Activated CD4-positive, alpha-beta memory T cell treated with anti-CD3 and anti-CD28 coated beads for 36 hours (primary cell): ENCODE results near the gene LRRC37A3. TPM values are rescaled to one million over a fixed set of nuclear protein-coding genes. Genes with fewer than 3 reads are reported as not detected.
"Not testable (repeated sequence)": the region's sequence is repeated elsewhere in the genome, so short reads cannot be mapped to it uniquely, and the experiment has no call there.

ENCODE experiments used
- CTCF ChIA-PET: fragments of 350-600 bp; sonication (Branson Sonifier 250); formaldehyde crosslinking; loops from one replicate; lab custom pipeline; 2021; ENCODE audit warnings: antibody characterized with exemption, inconsistent platforms; lab: Charles Lee
- POLR2A ChIA-PET: fragments of 350-600 bp; sonication (Branson Sonifier 250); formaldehyde crosslinking; loops from one replicate; lab custom pipeline; 2021; ENCODE audit warnings: antibody characterized with exemption; lab: Charles Lee
- DNase-seq: peaks from one replicate; pipeline ENCODE4 v3.0.0-alpha.2; 2020
- H3K27ac Mint-ChIP-seq: one replicate; pipeline ENCODE4 v1.8.0; 2021; ENCODE audit warnings: mixed read lengths
- H3K27me3 Mint-ChIP-seq: one replicate; pipeline ENCODE4 v1.8.0; 2021; ENCODE audit warnings: mixed read lengths
- H3K36me3 Mint-ChIP-seq: one replicate; pipeline ENCODE4 v1.8.0; 2021; ENCODE audit warnings: mixed read lengths
- H3K4me1 Mint-ChIP-seq: one replicate; pipeline ENCODE4 v1.8.0; 2021; ENCODE audit warnings: low read depth, mixed read lengths
- H3K4me3 Mint-ChIP-seq: one replicate; pipeline ENCODE4 v1.8.0; 2021; ENCODE audit warnings: mild to moderate bottlenecking, mixed read lengths
- H3K9me3 Mint-ChIP-seq: one replicate; pipeline ENCODE4 v1.8.0; 2021; ENCODE audit warnings: mixed read lengths
- intact Hi-C: fragments of 100-400 bp; cut with micrococcal nuclease; formaldehyde crosslinking; loops from one replicate; pipeline ENCODE4 v1.15.1; 2023
- total RNA-seq, 2 experiments: library from RNA; stranded (reverse); gene quantifications; one replicate each; pipeline ENCODE4 v1.2.3, GENCODE V29; 2021

The LRRC37A3 gene
- total RNA-seq, 2 experiments from 2014 or later, result 6.9 to 8.5 TPM

DNA sequence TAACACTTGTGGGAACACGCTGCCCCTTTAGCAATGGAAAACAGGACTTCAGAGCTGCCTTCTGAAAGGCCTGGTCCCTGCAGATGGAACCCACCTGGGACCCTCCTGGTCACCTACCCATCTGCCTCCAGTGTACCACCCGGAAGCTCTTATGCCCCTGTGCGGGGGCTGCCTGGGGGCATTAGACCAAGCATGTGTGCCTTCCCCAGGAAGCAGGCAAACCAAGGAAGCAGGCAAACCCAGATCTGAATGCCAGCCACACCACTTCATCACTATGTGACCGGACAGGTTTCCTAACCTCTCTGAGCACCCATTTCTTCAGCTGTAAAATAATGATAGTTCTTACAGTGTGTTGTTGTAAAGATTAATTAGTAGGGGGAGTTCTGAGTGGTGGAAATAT is 20.8 kb upstream of the LRRC37A3 start:
- no peak for DNase-seq
- Mint-ChIP-seq H3K9me3 (no peaks in the 10 kb centered on the region), H3K27me3 (no peaks in the 10 kb centered on the region), H3K36me3 (no peaks in the 10 kb centered on the region), H3K4me1 (peaks cover 8% of the 10 kb centered on the region), H3K4me3 (no peak overlapping the region), H3K27ac (no peak overlapping the region)
- ChIA-PET CTCF (interaction anchor here (0.6 to 1.8 kb wide), 7 partner anchors 12 to 571 kb away, joined by 3 to 5 read pairs (median 4); no protein-coding TSS in a partner anchor), POLR2A (no interaction called here)
- intact Hi-C loops, result no loop called here

DNA sequence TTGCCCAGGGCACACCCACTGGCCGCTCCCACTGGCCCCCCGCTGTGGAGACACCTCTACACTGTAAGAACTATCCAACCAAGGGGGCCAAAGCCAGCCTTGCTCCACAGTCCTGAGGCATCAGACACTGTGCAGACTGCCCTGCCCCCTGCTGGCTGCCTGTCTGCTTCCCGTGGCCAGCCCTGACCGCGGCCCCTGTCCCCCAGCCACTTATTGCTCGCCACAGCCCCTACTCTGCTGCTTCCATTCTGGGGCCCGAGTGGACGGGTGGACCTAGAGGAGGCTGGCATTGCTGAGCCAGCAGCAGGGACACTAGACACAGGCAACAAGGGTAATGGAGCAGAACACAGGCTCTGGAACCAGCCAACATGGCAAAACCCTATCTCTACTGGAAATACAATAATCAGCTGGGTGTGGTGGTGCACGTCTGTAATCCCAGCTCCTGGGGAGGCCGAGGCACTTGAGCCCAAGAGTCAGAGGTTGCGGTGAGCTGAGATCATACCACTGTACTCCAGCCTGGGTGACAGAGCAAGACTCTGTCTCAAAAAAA is 19.7 kb upstream of the LRRC37A3 start:
- no peaks in the 10 kb centered on the region for H3K9me3 Mint-ChIP-seq
- no peaks in the 10 kb centered on the region for H3K36me3 Mint-ChIP-seq
- ChIA-PET POLR2A (interaction anchor here (0.6 to 1.3 kb wide), 2 partner anchors 13 to 16 kb away, joined by 3 read pairs; no protein-coding TSS in a partner anchor), CTCF (interaction anchor here (0.6 to 1.8 kb wide), 14 partner anchors 11 to 259 kb away, joined by 3 to 10 read pairs (median 4); partner anchors contain the start of gene LRRC37A3)
- H3K4me1 Mint-ChIP-seq, result peaks cover 8% of the 10 kb centered on the region
- peak; percentile 65 for DNase-seq
- H3K27me3 Mint-ChIP-seq, result no peaks in the 10 kb centered on the region
- no peak overlapping the region for H3K4me3 Mint-ChIP-seq
- intact Hi-C loops, result loop anchor here (5.0 kb wide), 1 partner anchor 92 kb away; no protein-coding TSS in a partner anchor
- no peak overlapping the region for H3K27ac Mint-ChIP-seq

GRCh38 chr17:64938290-64938689 is 19.0 kb upstream of the LRRC37A3 start:
- ChIA-PET POLR2A (interaction anchor here (0.6 to 1.3 kb wide), 2 partner anchors 12 to 17 kb away, joined by 3 read pairs; no protein-coding TSS in a partner anchor), CTCF (interaction anchor here (0.6 to 1.6 kb wide), 13 partner anchors 11 to 244 kb away, joined by 3 to 10 read pairs (median 3); partner anchors contain the start of gene LRRC37A3)
- intact Hi-C loops, result loop anchor here (5.0 kb wide), 1 partner anchor 91 kb away; no protein-coding TSS in a partner anchor
- Mint-ChIP-seq H3K36me3 (no peaks in the 10 kb centered on the region), H3K4me1 (peaks cover 8% of the 10 kb centered on the region), H3K4me3 (no peak overlapping the region), H3K27me3 (no peaks in the 10 kb centered on the region), H3K27ac (no peak overlapping the region), H3K9me3 (no peaks in the 10 kb centered on the region)
- no peak for DNase-seq

GRCh38 chr17:64936117-64936516 is 16.8 kb upstream of the LRRC37A3 start:
- Mint-ChIP-seq H3K9me3 (no peaks in the 10 kb centered on the region), H3K4me3 (no peak overlapping the region), H3K4me1 (peaks cover 8% of the 10 kb centered on the region), H3K27me3 (no peaks in the 10 kb centered on the region), H3K27ac (no peak overlapping the region), H3K36me3 (no peaks in the 10 kb centered on the region)
- CTCF ChIA-PET, result interaction anchor here (0.9 kb wide), 1 partner anchor 17 kb away, joined by 3 read pairs; the partner anchor contains the start of gene LRRC37A3
- DNase-seq, result no peak
- intact Hi-C loops, result loop anchor here (5.0 kb wide), 1 partner anchor 89 kb away; no protein-coding TSS in a partner anchor
- POLR2A ChIA-PET, result no interaction called here

- H3K4me3 Mint-ChIP-seq, H3K27ac Mint-ChIP-seq, H3K9me3 Mint-ChIP-seq, CTCF ChIA-PET, POLR2A ChIA-PET, H3K27me3 Mint-ChIP-seq, DNase-seq, intact Hi-C loops, H3K36me3 Mint-ChIP-seq: not testable (repeated sequence)
- peaks cover 23% of the 10 kb centered on the region for H3K4me1 Mint-ChIP-seq
These were observed 15.1 kb upstream of the LRRC37A3 start for GRCh38 chr17:64934284-64934778.

DNA sequence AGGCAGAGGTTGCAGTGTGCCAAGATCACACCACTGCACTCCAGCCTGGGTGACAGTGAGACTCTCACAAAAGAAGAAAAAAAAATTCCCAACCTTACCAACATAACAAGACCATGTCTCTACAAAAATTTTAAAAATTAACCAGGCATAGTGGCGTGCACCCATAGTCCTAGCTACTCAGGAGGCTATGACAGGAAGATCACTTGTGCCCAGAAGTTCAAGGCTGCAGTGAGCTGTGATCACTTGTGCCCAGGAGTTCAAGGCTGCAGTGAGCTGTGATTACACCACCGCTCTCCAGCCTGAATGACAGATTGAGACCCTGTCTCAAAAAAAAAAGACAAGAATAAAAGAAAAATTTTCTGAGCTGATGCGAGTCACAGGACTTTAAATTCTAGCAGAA is 13.6 kb upstream of the LRRC37A3 start:
- H3K27me3 Mint-ChIP-seq, H3K4me3 Mint-ChIP-seq, DNase-seq, intact Hi-C loops, H3K36me3 Mint-ChIP-seq, CTCF ChIA-PET, H3K27ac Mint-ChIP-seq, POLR2A ChIA-PET, H3K9me3 Mint-ChIP-seq: not testable (repeated sequence)
- peaks cover 21% of the 10 kb centered on the region for H3K4me1 Mint-ChIP-seq

- H3K36me3 Mint-ChIP-seq, POLR2A ChIA-PET, CTCF ChIA-PET, H3K4me3 Mint-ChIP-seq, intact Hi-C loops, DNase-seq, H3K9me3 Mint-ChIP-seq, H3K27me3 Mint-ChIP-seq, H3K27ac Mint-ChIP-seq: not testable (repeated sequence)
- H3K4me1 Mint-ChIP-seq, result peaks cover 33% of the 10 kb centered on the region
These were observed 11.1 kb upstream of the LRRC37A3 start for GRCh38 chr17:64930374-64930773.

GRCh38 chr17:64929419-64930209 is 10.3 kb upstream of the LRRC37A3 start:
- H3K4me3 Mint-ChIP-seq, CTCF ChIA-PET, H3K9me3 Mint-ChIP-seq, intact Hi-C loops, POLR2A ChIA-PET, H3K27ac Mint-ChIP-seq, H3K27me3 Mint-ChIP-seq, H3K36me3 Mint-ChIP-seq: not testable (repeated sequence)
- DNase-seq, result peak; percentile 76
- peaks cover 33% of the 10 kb centered on the region for H3K4me1 Mint-ChIP-seq

- peaks cover 33% of the 10 kb centered on the region for H3K4me1 Mint-ChIP-seq
- H3K4me3 Mint-ChIP-seq, H3K36me3 Mint-ChIP-seq, DNase-seq, H3K9me3 Mint-ChIP-seq, H3K27me3 Mint-ChIP-seq, intact Hi-C loops, POLR2A ChIA-PET, H3K27ac Mint-ChIP-seq: not testable (repeated sequence)
- CTCF ChIA-PET, result interaction anchor here (1.4 to 1.7 kb wide), 2 partner anchors 33 to 171 kb away, joined by 3 to 7 read pairs; no protein-coding TSS in a partner anchor
These were observed 9.4 kb upstream of the LRRC37A3 start for GRCh38 chr17:64928701-64929100.

- H3K36me3 Mint-ChIP-seq, H3K4me3 Mint-ChIP-seq, POLR2A ChIA-PET, H3K27me3 Mint-ChIP-seq, H3K9me3 Mint-ChIP-seq: not testable (repeated sequence)
- peak; percentile 55 for DNase-seq
- intact Hi-C loops, result loop anchor here (2.0 kb wide), 1 partner anchor 33 kb away; no protein-coding TSS in a partner anchor
- peaks cover 33% of the 10 kb centered on the region for H3K4me1 Mint-ChIP-seq
- peak overlapping the region; percentile 1 for H3K27ac Mint-ChIP-seq
- CTCF ChIA-PET, result interaction anchor here (0.6 to 1.7 kb wide), 8 partner anchors 9 to 271 kb away, joined by 3 to 7 read pairs (median 3); partner anchors contain the start of gene LRRC37A3
These were observed 8.2 kb upstream of the LRRC37A3 start for GRCh38 chr17:64927444-64927843.

GRCh38 chr17:64926430-64926829 is 7.2 kb upstream of the LRRC37A3 start:
- not testable (repeated sequence) for H3K4me3 Mint-ChIP-seq, H3K27me3 Mint-ChIP-seq, H3K9me3 Mint-ChIP-seq, H3K36me3 Mint-ChIP-seq, H3K27ac Mint-ChIP-seq
- peak; percentile 37 for DNase-seq
- H3K4me1 Mint-ChIP-seq, result peaks cover 33% of the 10 kb centered on the region
- POLR2A ChIA-PET, result interaction anchor here (0.6 kb wide), 1 partner anchor 12 kb away, joined by 3 read pairs; no protein-coding TSS in a partner anchor
- intact Hi-C loops, result loop anchor here (2.0 kb wide), 1 partner anchor 34 kb away; no protein-coding TSS in a partner anchor
- CTCF ChIA-PET, result interaction anchor here (0.9 kb wide), 1 partner anchor 35 kb away, joined by 6 read pairs; no protein-coding TSS in a partner anchor

GRCh38 chr17:64925244-64925643 is 6.0 kb upstream of the LRRC37A3 start:
- POLR2A ChIA-PET, H3K36me3 Mint-ChIP-seq, H3K27me3 Mint-ChIP-seq, H3K4me3 Mint-ChIP-seq, H3K9me3 Mint-ChIP-seq, CTCF ChIA-PET, DNase-seq, H3K27ac Mint-ChIP-seq, intact Hi-C loops: not testable (repeated sequence)
- H3K4me1 Mint-ChIP-seq, result peaks cover 26% of the 10 kb centered on the region
